T-helper 1 cell treated with Interleukin-12 subunit alpha and Interleukin-12 subunit beta and Interleukin-4 antibody, amounts not matched to agents 30 μg/mL and 1 μg/mL, for 36 hours (primary cell): ENCODE results near the gene HSDL2.
"Not testable (repeated sequence)": the region's sequence is repeated elsewhere in the genome, so short reads cannot be mapped to it uniquely, and the experiment has no call there.

Source experiments
- H3K27ac Mint-ChIP-seq: one replicate; pipeline ENCODE4 v1.8.0; 2021; ENCODE audit warnings: mild to moderate bottlenecking, mixed read lengths
- H3K27me3 Mint-ChIP-seq: one replicate; pipeline ENCODE4 v1.8.0; 2021; ENCODE audit warnings: low read depth, mixed read lengths
- H3K36me3 Mint-ChIP-seq: one replicate; pipeline ENCODE4 v1.8.0; 2021; ENCODE audit warnings: low read depth, mixed read lengths
- H3K4me1 Mint-ChIP-seq: one replicate; pipeline ENCODE4 v1.8.0; 2021; ENCODE audit warnings: low read depth, mixed read lengths
- H3K4me3 Mint-ChIP-seq: one replicate; pipeline ENCODE4 v1.8.0; 2021; ENCODE audit warnings: mild to moderate bottlenecking, moderate library complexity, mixed read lengths
- H3K9me3 Mint-ChIP-seq: one replicate; pipeline ENCODE4 v1.8.0; 2021; ENCODE audit warnings: mixed read lengths

Gene HSDL2

GRCh38 chr9:112377684-112378327 is 2.1 kb upstream of the HSDL2 start:
- Mint-ChIP-seq H3K36me3 (peaks cover 10% of the 10 kb centered on the region), H3K9me3 (no peaks in the 10 kb centered on the region), H3K4me3 (peak overlapping the region; percentile 95), H3K27me3 (no peaks in the 10 kb centered on the region), H3K27ac (peak overlapping the region; percentile 29), H3K4me1 (peaks cover 36% of the 10 kb centered on the region)

GRCh38 chr9:112378328-112379176 is 1.4 kb upstream of the HSDL2 start:
- H3K9me3 Mint-ChIP-seq: no peaks in the 10 kb centered on the region
- peaks cover 40% of the 10 kb centered on the region for H3K4me1 Mint-ChIP-seq
- peak overlapping the region; percentile 95 for H3K4me3 Mint-ChIP-seq
- peak overlapping the region; percentile 97 for H3K27ac Mint-ChIP-seq
- no peaks in the 10 kb centered on the region for H3K27me3 Mint-ChIP-seq
- peaks cover 8% of the 10 kb centered on the region for H3K36me3 Mint-ChIP-seq

GRCh38 chr9:112379177-112380101 is 469 bp upstream of the HSDL2 start:
- peaks cover 46% of the 10 kb centered on the region for H3K4me1 Mint-ChIP-seq
- H3K27ac Mint-ChIP-seq: peak overlapping the region; percentile 97
- H3K27me3 Mint-ChIP-seq: no peaks in the 10 kb centered on the region
- H3K9me3 Mint-ChIP-seq: no peaks in the 10 kb centered on the region
- H3K4me3 Mint-ChIP-seq: peak overlapping the region; percentile 95
- H3K36me3 Mint-ChIP-seq: peaks cover 8% of the 10 kb centered on the region

GRCh38 chr9:112380825-112381221 is 915 bp downstream of the HSDL2 start:
- no peaks in the 10 kb centered on the region for H3K27me3 Mint-ChIP-seq

GRCh38 chr9:112382066-112382465 is 2.2 kb downstream of the HSDL2 start:
- Mint-ChIP-seq H3K4me3 (no peak overlapping the region), H3K27me3 (no peaks in the 10 kb centered on the region), H3K4me1 (peaks cover 50% of the 10 kb centered on the region), H3K36me3 (peaks cover 2% of the 10 kb centered on the region), H3K27ac (no peak overlapping the region), H3K9me3 (no peaks in the 10 kb centered on the region)

More at GRCh38 chr9:112380825-112381221, 915 bp downstream of the HSDL2 start:
- Mint-ChIP-seq H3K36me3 (peaks cover 5% of the 10 kb centered on the region), H3K4me3 (peak overlapping the region; percentile 95), H3K4me1 (peaks cover 51% of the 10 kb centered on the region), H3K9me3 (no peaks in the 10 kb centered on the region), H3K27ac (peak overlapping the region; percentile 97)

DNA sequence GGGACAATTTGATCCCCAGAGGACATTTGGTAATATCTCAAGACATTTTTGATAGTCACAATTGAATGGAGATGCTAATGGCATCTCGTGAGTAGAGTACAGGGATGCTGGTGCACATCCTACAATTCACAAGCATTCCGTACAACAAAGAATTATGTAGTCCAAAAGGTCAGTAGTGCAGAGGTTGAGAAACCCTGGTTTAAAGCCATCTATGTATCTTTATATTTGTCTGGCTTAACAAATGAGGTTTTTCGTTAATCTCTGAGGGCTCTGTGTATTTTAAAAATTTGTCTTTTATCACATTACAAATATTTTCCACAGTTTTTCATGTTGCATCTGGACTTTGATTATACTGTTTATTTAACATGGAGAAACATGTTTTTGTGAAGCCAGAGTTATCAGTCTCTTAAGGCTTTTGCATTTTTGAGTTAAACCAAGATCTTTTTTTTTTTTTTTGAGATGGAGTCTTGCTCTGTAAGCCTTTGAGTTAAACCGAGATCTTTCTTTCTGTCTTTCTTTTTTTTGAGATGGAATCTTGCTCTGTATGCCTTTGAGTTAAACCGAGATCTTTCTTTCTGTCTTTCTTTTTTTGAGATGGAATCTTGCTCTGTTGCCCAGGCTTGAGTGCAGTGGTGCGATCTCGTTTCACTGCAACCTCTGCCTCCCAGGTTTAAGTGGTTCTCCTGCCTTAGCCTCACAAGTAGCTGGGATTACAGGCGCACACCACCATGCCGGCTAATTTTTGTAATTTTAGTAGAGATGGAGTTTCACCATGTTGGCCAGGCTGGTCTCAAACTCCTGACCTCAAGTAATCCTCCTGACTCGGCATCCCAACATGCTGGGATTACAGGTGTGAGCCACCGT is 2.8 kb downstream of the HSDL2 start:
- Mint-ChIP-seq H3K36me3 (peaks cover 2% of the 10 kb centered on the region), H3K4me3 (no peak overlapping the region), H3K9me3 (no peaks in the 10 kb centered on the region), H3K27ac (no peak overlapping the region), H3K27me3 (no peaks in the 10 kb centered on the region), H3K4me1 (peaks cover 44% of the 10 kb centered on the region)

GRCh38 chr9:112384219-112384618 is 4.3 kb downstream of the HSDL2 start:
- no peaks in the 10 kb centered on the region for H3K27me3 Mint-ChIP-seq
- peaks cover 2% of the 10 kb centered on the region for H3K36me3 Mint-ChIP-seq
- no peak overlapping the region for H3K4me3 Mint-ChIP-seq
- H3K27ac Mint-ChIP-seq: no peak overlapping the region
- no peaks in the 10 kb centered on the region for H3K9me3 Mint-ChIP-seq
- H3K4me1 Mint-ChIP-seq: peaks cover 34% of the 10 kb centered on the region

DNA sequence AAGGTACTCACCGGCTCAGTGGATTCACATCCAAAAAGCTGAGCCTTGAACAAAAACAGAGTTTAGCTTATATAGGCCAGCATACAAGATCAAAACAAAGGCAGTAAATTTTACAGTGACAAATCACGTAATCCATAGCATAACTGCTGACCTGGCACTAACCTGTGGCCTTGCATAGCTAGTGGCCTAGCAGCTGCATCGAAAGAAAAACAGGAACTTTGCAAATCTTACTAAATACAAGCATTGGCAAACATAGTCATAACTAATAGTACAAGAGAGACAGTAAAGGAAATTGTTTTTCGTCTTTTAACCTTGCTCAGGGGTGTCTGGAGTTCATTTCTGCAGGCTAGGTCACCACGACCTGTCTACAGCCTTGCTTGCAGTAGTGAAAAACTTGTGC is 4.8 kb downstream of the HSDL2 start:
- Mint-ChIP-seq H3K4me1 (peaks cover 34% of the 10 kb centered on the region), H3K27me3 (no peaks in the 10 kb centered on the region), H3K4me3 (no peak overlapping the region), H3K9me3 (no peaks in the 10 kb centered on the region), H3K36me3 (peaks cover 2% of the 10 kb centered on the region), H3K27ac (no peak overlapping the region)

DNA sequence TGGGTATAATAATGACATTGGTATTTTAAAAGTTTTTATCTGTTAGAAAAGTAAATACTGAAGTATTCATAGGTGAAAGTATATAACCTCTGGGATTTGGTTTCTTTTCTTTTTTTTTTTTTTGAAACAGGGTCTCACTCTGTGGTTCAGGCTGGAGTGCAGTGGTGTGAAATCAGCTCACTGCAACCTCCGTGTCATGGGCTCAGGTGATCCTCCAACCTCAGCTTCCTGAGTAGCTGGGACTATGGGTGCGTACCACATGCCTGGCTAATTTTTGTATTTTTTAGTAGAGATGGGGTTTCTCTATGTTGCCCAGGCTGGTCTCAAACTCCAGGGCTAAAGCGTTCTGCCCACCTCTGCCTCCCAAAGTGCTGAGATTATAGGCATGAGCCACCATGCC is 7.2 kb downstream of the HSDL2 start:
- H3K9me3 Mint-ChIP-seq: no peaks in the 10 kb centered on the region
- H3K4me1 Mint-ChIP-seq: peaks cover 20% of the 10 kb centered on the region
- H3K27ac Mint-ChIP-seq: no peak overlapping the region
- H3K27me3 Mint-ChIP-seq: no peaks in the 10 kb centered on the region
- peaks cover 2% of the 10 kb centered on the region for H3K36me3 Mint-ChIP-seq
- no peak overlapping the region for H3K4me3 Mint-ChIP-seq

- H3K27ac Mint-ChIP-seq, H3K4me1 Mint-ChIP-seq, H3K9me3 Mint-ChIP-seq, H3K27me3 Mint-ChIP-seq, H3K4me3 Mint-ChIP-seq, H3K36me3 Mint-ChIP-seq: not testable (repeated sequence)
These were observed 10.0 kb downstream of the HSDL2 start for GRCh38 chr9:112389897-112390296.

DNA sequence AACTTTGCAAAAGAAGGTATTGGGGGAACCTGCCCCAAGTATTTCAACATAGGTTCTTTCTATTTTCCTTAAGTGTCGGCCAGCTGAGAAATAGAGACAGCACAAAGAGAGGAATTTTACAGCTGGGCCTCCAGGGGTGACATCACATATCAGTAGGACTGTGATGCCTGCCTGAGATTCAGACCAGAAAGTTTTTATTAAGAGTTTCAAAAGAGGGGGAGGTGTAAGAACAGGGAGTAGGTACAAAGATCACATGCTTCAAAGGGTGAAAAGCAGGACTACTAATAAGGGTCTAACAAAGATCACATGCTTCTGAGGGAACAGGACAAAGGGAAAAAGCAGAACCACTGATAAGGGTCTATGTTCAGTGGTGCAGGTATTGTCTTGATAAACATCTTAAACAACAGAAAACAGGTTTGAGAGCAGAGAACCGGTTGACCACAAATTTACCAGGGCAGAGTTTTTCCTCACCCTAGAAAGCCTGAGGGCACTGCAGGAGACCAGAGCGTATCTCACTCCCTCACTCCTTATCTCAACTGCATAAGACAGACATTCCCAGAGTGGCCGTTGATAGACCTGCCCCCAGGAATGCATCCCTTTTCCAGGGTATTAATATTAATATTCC is 12.1 kb downstream of the HSDL2 start:
- H3K4me1 Mint-ChIP-seq, H3K27ac Mint-ChIP-seq, H3K36me3 Mint-ChIP-seq, H3K9me3 Mint-ChIP-seq, H3K4me3 Mint-ChIP-seq, H3K27me3 Mint-ChIP-seq: not testable (repeated sequence)

DNA sequence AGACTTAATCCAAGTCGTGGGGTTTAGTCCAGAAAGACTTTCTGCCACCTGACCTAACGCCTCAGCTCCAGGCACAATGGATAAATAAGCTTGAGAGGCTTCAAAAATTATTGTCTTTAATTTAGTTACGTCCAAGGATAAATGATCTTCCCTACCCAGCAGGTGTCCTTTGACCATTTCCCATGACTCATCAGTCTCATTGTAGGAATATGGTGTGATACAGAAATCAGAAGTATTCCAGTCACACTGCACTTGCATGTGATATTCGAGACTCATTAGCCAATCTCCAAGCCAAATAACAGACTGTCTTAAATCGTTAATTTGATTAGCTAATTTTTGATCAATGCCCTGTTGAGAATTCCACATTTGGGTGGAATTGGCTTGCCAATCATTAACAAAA is 13.2 kb downstream of the HSDL2 start:
- not testable (repeated sequence) for H3K36me3 Mint-ChIP-seq, H3K27me3 Mint-ChIP-seq, H3K9me3 Mint-ChIP-seq, H3K4me3 Mint-ChIP-seq, H3K4me1 Mint-ChIP-seq, H3K27ac Mint-ChIP-seq

GRCh38 chr9:112396416-112396815 is 16.5 kb downstream of the HSDL2 start:
- Mint-ChIP-seq H3K9me3 (peaks cover 14% of the 10 kb centered on the region), H3K27me3 (no peaks in the 10 kb centered on the region), H3K4me1 (no peaks in the 10 kb centered on the region), H3K27ac (no peak overlapping the region), H3K36me3 (peaks cover 14% of the 10 kb centered on the region), H3K4me3 (no peak overlapping the region)
